Activated CD8-positive, alpha-beta memory T cell treated with anti-CD3 and anti-CD28 coated beads, Interleukin-2, amount 50 U/mL, for 24 hours (primary cell): ENCODE results near the gene LIMK2.
"Not testable (repeated sequence)": the region's sequence is repeated elsewhere in the genome, so short reads cannot be mapped to it uniquely, and the experiment has no call there.

Source experiments
- DNase-seq: peaks from one replicate; pipeline ENCODE4 v3.0.0-alpha.2; 2020; ENCODE audit errors: extremely low read depth

The LIMK2 gene

DNA sequence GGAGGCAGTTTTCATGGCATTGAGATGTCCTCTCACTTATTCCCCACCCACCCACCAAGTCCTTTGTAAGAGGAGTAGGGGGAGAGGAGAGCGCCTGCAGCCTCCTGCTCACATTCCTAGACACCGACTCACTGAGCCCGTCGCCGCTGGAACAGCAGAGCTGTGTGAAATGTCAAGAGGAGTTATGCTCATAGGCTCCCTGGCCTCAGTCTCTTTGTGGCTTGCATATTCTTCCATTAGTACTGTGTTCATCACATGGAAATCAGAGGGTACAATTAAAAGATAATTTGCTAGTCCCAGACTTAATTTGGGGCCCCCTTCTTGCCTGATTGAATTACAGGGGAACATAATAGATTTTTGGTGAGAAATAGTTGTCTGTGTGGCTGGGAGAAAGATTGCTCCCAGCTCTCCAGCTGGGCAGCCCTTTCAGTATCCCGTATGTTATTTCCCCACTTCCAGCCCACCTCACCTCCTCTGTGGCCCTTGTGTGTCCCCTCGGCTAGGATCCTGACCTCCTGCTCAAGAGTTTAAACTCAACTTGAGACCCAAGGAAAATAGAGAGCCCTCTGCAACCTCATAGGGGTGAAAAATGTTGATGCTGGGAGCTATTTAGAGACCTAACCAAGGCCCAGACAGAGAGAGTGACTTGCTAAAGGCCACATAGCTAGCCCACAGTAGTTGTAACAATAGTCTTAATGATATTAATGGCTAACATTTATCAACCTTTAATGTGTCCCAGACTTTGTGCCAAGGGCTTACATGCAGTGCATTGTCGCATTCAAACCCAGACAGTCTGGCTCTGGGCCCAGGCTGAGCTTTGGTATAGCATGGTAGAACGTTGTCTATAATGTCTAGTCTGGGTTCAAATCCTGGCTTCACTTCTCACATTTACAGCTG is 32.2 kb downstream of the LIMK2 start:
- no peak for DNase-seq

DNA sequence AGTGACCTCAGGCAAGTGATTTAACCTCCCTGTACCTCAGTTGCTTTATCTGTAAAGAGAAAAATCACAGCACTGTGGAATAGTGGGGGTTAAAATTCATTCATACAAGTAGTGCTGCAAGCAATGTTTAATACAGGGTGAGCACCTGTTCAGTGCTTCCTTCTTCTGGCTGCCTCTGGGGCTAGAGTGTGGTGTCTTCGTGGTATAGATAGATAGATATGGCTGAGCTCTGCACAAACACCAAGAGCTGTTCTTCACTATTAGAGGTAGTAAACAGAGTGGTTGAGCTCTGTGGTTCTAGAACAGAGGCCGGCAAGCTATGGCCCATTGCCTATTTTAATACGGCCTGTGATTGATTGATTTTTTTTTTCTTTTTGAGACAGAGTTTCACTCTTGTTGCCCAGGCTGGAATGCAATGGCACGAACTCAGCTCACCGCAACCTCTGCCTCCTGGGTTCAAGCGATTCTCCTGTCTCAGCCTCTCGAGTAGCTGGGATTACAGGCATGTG is 32.9 kb downstream of the LIMK2 start:
- no peak for DNase-seq

DNA sequence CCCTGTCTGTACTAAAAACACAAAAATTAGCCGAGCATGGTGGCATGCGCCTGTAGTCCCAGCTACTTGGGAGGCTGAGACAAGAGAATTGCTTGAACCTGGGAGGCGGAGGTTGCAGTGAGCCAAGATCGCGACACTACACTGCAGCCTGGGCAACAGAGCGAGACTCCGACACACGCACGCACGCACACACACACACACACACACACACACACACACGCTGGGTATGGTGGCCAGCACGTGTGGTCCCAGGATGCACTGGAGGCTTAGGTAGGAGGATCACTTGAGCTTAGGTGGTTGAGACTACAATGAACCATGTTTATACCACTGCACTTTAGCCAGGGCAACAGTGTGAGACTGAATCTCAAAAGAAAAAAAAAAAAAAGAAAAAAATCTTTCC is 33.9 kb downstream of the LIMK2 start:
- not testable (repeated sequence) for DNase-seq

DNA sequence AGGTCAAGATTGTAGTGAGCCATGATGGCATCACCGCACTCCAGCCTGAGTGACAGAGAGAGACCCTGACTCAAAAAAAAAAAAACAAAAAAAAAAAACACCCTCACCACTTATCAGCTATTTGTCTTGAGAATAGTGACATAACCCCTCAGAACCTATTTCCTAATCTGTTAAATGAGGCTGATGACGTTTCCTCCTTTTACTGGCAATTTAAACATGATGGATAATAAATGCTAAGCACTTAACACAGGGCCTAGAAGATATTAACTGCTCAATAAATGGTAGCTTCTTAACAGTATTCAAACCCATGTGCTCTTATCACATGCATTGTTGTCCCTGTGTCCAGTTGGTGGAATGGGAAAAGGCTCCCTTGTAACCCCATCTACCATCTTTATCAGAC is 34.6 kb downstream of the LIMK2 start:
- no peak for DNase-seq

DNA sequence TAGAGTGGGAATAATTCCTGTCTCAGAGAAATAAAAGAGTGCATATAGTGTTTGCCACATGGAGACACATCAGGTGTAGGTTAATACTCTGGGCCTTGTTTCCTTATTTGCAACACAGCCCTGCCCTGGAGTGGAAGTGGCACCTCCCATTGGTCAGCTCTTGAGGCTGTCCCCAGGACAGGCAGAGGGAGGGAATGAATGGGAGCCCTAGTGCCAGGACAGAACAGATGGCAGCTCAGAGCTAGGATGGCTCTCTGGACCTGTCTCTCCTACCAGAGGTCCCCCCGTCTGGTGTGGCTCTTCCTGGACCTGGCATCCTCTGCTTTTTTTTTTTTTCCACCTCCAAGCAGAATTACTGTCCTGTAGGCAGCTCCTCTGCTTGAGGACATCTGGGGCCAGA is 35.6 kb downstream of the LIMK2 start:
- DNase-seq: no peak

DNA sequence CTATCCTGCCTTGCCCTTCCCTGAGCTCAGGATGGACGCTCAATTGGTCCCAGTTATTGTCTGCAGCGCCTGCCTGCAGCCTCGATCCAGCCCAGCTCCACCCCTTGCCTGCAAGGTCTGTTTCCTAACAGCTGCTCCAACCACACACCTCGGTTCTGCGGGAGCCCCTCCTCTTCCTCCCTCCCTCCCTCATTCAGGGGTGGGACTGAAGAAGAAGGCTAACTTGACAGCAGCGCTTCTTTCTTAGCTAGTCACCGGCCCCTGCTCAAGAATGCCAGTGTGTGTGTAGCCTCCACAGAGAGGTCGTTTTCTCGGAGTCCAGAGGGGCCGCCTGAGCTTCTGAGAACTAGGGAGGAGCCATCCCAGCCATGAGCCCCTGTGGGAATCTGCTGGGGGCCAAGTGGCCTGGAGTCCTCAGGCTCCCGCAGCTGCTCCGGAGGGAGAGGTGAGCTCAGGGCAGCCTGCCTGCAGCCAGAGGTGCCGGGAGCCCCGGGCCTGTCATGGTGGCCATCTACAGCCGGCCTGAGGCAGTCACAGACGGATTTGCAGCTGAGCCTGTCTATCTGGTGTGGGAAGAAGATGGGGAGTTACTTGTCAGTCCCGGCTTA is 36.1 kb downstream of the LIMK2 start:
- DNase-seq: peak; percentile 32

DNA sequence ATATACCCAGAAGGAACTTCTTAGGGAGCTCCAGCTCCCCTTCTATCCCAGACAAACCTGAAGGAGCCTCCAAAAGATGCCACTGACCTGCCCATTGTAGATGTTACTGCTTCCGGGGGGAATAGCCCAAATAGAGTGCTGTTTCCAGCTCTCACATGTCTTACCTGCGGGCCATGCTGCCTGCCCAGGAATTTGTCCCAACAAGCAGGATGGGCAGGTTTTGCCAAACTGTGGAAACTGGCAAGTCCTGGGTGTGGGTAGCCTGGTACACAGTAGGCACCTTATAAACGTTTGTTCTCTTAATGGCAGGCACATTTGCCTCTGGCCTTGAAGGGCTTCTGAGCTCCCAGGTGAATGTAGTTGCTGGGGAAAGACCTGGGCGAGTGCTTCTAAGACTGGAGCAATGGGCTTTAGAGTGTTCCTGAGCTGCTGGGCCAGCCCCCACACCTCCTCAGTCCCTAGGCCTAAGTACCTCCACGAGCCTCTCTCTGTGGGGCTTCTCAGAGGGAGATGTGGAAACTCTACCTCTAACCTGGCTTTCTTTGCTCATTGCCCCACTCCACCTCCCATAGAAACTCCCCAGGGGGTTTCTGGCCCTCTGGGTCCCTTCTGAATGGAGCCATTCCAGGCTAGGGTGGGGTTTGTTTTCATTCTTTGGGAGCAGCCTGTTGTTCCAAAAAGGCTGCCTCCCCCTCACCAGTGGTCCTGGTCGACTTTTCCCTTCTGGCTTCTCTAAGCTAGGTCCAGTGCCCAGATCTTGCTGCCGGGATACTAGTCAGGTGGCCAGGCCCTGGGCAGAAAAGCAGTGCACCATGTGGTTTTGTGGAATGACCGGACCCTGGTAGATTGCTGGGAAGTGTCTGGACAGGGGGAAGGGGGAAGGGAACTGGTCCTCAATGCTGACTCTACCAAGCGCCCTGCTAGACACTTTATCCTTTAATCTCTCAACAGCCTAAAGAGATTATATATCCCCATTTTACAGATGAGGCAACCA is 37.2 kb downstream of the LIMK2 start:
- DNase-seq: no peak

DNA sequence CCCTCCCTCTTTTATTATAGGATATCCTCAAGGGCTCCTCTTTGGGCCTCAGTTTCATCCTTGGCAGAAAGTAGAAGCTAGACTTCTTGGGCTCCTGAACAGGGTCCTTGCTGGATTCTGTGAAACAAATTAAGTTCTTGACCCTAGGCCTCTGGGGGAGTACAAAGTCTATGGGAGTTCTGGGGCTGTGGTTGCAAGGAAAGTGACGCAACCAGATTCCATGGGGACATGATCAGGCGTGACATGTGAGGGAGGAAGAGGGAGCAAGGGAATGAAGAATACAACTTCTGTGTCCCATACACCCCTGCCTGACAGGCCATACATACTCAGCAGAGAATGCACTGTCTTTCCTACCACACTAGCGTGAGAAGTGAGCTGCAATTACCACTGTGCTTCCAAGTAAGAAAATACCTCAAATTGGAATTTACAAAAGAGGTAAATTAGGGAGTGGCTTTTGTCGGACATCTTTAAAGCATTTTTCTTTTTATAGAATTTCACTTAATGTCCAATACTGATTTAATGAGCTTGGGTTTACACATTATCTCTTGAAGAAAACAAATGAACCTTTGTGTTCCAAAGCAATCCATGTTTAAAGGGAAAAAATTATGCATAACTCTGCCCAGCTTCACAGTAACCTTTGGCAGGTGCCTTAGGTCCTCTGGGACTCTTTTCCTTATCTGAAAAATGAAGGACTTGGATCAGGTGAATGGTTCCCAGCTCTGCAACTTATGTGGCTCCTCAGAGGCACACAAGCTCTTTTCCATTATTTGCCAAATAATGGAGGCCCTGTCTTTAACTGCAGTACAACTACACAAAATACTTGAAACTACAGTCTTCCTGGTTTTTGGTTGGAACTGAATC is 38.9 kb downstream of the LIMK2 start:
- no peak for DNase-seq

DNA sequence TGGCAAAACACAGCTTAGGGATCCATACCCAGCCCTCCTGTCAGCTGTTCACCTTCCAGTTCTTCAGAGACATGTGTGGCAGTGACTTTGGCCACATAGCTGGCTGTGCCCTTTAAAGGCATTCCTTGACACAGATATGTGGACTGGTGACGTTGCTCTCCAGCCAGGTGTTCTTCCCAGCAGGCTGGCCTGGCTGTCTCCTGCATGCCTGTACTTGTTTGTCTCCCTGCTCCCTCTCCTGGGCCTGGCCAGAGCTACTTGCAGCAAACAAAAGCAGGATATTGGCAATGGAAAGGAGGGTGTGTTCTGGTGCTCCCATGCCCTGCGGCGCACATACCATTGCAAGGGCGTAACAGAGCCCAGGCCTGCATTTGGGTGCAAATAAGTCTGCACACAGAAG is 41.9 kb downstream of the LIMK2 start:
- DNase-seq: no peak

DNA sequence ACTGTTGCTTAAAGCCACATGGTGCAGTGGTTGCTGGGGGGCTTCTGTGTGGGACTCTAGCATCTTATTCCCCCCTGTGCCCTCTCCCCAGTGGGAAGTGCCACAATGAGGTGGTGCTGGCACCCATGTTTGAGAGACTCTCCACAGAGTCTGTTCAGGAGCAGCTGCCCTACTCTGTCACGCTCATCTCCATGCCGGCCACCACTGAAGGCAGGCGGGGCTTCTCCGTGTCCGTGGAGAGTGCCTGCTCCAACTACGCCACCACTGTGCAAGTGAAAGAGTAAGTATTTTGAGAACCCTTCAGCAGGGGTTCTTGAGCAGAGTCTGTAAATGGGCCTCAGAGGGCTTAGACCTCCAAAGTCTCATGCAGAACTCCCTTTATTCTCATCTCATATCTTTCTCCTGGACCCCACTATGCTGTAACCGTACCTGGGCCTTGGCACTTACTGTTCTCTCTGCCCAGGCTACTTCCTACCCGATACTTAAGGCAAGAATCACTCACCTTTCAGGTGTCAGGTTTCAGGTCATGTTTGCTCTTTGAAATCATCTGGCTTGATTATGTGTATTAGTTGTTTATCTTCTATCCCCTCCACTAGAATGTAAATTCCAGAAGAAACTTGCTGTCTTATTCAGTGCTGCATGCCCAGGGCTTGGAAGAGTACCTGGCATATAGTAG is 47.8 kb downstream of the LIMK2 start:
- DNase-seq: no peak

DNA sequence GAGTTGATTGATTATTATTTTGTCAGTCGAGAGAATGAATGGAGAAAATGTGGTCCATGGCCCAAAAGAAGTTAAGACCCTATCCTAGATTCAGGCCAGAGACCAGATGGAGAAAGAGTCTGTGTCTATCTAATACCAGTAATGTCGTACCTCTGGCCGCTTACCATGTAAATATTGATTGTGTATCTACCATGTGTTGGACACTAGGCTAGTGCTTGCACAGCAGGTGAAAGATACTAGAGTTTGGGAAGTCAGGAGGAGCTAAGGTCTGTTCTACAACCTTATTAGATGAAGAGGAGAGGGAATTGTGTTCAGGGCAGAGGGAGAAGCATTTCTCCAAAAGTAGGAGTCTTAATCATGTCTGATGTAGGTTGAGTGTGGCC is 48.4 kb downstream of the LIMK2 start:
- DNase-seq: no peak

DNA sequence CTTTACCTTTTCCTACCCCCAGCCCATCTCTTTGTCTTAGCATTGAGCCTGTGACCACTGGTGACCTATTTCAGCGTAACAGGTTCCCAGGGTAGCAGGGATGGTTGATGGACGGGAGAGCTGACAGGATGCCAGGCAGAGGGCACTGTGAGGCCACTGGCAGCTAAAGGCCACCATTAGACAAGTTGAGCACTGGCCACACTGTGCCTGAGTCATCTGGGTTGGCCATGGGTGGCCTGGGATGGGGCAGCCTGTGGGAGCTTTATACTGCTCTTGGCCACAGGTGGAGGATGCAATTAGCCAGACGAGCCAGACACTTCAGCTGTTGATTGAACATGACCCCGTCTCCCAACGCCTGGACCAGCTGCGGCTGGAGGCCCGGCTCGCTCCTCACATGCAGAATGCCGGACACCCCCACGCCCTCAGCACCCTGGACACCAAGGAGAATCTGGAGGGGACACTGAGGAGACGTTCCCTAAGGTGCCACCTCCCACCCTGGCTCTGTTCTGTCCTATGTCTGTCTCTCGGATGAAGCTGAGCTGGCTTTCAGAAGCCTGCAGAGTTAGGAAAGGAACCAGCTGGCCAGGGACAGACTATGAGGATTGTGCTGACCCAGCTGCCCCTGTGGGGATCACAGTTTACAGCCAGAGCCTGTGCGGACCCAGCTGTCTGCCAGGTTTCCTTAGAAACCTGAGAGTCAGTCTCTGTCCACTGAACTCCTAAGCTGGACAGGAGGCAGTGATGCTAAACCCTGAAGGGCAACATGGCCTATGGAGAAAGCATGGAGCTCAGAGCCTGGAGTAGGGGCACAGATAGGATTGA is 50.4 kb downstream of the LIMK2 start:
- no peak for DNase-seq

DNA sequence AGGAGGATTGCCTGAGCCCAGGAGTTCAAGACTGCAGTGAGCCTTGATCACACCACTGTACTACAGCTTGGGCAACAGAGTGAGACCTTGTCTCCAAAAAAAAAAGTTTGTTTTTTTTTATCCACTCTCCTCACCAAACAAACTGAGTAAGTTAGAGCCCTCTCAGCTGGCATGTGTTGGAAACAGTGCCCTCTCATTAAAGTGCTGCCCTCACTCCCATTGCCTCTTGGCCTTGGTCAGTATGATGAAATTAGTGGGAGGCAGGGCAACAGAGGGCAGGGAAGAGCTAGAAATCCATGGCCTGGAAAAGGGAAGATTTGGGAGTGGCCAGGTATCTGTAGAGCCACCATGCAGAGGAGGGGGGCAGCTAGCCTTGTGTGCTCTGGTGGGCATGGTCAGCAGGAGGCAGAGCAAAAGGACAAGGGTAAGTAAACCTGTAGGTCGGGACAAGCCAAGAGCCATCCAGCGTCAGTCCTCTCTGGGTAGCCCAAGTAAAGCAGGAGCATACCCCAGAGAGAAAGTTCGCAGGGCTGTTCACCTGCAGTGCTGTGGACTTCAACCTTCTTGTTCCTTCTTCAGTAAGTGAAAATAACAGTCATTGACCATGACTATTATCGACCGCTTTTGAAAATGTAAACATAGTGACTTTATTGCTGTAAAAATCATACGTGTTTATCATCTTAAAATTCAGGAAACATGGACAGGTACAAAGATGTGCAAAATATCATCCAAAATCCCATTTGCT is 52.0 kb downstream of the LIMK2 start:
- no peak for DNase-seq

DNA sequence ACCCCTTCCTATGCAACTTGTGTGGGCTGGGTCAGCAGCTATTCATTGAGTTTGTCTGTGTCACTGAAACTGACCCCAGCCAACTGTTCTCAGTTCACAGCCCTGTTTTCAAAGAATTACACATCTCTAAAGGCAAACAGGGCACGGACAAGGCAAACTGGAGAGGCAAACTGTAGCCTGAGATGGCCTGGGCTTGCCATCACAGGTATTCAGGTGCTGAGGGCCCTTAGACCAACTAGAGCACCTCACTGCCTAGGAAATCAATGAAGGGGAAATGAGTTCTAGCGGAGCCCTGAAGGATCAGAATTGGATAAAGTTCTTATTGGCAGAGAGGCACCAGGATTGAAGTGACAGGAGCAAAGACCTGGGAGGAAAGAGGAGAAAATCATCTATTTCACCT is 56.2 kb downstream of the LIMK2 start:
- DNase-seq: no peak

DNA sequence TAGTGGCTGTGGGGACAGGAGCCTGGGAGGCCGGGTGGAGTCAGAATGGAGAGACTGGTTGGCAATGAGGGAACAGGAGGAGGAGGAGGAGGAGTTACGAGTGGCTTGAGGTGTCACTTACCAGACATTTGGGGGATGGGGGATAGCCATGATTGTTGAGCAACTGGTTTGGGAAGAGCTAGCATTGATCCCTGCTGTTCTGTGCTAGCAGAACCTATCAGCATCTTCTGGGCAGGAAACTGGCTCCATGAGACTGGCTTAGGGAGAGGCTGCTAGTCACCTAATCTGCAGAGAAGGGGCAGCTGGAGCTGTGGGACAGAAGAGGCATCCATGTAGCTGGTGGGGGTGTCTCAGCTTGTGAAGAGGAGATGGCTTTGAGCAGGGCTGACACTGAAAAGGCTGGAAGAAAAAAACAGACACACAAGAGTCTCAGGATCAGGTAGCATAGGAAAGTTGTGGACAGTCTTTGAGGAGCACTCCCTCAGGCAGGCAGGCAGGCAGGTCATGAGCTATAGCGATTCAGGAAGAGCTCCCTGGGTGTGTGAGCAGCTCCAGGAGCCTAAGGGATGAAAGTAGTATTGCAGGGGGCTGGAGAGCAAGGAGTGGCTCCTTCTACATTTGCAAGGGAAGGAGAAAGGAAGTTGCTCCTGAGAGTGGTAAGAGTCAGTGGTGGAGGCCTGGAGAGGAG is 57.9 kb downstream of the LIMK2 start:
- no peak for DNase-seq

DNA sequence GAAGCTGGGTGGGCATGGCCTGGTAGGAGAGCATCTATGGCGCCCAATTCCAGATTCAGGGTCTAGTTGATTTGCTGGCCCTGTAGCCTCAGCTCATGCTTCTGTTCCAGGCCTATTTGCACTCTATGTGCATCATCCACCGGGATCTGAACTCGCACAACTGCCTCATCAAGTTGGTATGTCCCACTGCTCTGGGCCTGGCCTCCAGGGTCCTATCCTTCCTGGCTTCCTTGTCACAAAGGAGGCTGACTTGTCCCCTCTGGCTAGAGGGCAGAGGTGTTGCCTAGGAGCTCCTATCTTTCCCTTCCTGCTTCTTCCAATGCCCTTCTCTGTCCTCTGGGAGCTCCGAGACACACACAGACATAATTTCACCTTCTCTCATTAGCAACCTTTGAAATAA is 58.9 kb downstream of the LIMK2 start:
- no peak for DNase-seq

DNA sequence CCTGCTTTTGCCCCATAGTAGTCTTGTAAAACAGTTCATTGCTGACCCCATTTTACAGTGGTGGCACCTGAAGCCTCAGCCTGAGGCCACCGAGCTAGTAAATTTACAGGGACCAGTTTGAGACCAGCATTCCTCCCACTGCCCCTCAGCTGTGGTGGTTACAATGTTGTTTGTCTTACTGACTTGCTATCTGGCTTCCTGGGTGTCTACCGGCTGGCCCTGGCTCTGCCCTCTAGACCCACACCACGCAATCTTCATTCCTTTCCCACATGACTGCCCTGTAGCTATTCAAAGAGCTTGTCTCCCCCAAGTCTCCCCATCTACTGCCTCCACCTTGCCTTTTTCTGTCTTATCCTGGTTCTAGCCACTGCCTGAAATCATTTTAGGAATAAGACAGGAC is 59.4 kb downstream of the LIMK2 start:
- no peak for DNase-seq
